ENCODE results near the gene DUS2.
"Not testable (repeated sequence)": the region's sequence is repeated elsewhere in the genome, so short reads cannot be mapped to it uniquely, and the experiment has no call there.

Gene DUS2

GRCh38 chr16:68078701-68079375 is 55.8 kb downstream of the DUS2 start:
- DNase-seq: no peak

DNA sequence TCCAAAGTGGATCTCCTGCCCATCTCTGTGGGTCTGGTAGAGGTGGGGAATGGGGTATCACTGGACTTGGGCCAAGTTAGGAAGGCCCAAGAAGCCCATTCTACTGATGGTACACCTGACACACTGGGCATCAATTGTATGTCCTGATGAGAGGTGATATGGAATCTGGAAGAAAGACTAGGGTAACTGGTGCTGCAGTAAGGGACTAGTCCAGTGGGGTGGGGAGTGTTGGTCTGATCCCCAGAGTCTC is 56.2 kb downstream of the DUS2 start:
- DNase-seq: no peak

DNA sequence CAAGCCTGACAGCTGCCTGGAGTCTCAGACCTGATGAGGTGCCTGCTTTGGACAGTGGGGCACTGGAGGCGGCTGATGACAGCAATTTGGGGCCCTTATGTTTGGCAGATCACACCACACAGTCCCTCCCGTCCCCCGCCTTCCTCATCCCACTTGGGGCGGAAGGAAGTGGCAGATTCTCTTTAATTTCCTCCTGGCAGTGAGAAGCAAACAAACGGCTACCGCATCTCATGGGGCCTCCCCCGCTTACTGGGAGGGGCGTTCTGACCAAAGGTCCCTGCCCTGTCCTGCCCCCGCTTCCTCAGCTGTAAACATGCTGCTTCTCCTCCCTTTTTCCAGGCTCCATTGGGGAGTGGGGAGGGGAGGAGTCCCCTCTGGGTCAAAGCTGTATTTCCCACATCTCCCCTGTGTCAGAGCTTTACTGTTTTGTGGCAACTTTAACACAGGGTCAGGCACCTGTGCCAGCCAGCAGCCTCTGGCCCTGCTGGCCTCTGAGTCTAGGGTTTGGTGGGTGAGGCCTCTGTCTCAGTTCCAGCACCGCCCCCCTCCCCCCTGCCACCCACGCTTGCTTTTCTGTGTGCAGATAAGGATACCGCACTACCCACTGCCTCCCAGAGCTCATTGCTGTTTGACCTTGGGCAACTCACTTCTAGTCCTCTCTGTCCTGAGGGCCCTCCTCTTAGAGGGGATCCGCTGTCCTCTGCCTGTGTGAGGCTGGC is 56.7 kb downstream of the DUS2 start:
- no peak for DNase-seq

DNA sequence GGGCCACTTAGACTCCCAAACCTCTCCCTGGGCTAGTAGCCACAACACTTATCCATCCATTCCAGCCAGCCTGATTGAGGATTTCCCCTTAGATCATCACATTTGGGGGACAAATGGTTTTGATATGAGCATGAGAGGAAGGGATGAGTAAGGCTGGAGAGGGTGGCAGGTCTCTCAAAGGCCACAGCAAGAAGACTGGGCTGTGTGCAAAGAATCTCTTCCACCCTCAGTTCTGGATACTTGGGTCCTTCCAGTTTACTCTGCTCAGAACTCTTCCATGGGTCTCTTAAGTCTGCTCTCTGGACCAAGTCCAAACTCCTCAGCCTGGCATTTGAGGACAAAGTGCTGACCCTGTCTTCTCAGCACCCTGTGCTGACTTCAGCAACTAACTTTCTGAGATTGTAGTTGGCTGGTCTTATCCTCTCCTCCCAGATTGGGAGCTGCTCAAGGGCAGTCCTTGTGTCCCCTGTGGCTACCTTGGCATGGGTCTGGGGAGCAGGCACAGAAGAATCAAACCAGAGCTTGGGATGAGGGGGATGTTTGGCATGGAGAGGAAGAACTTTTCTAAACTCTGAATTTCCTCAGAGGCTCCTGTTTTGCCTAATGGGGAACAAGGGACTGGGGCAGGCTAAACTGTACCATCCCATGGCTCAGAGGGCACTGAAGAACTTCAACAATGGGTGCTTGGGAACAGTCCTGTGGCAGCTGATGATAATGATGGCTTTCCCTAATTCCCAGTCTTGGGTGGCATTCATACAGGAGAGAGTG is 59.0 kb downstream of the DUS2 start:
- DNase-seq: no peak

DNA sequence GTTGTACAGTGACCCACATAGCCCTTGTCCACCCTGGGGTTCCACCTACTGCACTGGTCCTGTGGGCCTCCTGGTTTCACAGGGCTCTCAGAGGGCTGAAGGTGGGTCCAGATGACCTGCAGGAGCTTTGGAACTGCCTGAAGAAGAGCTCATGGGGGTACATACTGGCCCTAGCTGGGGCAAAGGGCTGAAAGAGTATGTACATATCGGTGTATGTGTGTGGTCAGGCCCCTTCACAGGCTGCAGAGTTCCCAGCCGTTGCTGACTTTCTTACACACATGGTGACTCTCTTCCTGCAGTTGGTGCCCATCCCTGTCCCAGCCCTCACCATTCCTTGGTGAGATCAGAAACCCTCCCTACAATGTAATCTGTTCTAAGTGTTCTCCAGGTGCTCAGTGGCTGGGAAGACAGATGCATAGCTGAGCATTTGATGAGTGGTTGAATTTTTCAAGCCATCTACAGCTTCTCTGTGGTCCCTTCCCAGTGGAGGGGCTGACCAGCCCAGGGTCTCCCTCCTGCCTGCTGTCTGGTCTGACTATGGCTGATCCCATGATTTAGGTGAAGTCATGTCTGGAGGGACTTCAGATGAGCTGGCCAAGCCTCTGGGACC is 59.6 kb downstream of the DUS2 start:
- DNase-seq: no peak

DNA sequence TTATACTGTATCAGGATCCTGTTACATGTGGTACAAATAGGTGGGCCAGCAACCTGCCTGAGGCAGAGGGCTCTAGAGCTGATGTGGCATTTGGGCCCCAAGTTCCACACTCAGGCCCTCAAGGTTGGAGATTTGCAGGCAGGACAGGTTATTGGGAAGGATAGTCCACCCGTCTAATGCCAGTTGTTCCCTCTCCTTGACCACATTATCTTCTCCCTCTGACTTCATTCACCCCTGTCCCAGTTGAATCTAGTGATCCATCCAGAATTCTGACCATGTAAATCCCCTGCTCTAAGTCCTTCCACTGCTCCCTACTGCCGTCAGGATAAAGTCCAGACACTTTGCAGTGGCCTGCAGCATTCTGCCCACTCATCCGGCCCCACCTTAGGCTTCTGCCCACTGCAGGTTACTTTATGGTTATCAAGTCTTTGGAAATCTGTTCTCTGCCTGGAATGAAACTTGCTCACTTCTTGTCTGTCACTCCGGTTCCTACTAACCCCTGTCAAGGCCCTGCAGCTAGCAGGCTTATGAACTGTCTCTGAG is 60.2 kb downstream of the DUS2 start:
- DNase-seq: no peak

- DNase-seq: peak; percentile 39
Observed at GRCh38 chr16:68083861-68084503, 60.9 kb downstream of the DUS2 start.

GRCh38 chr16:68084504-68085258 is 61.6 kb downstream of the DUS2 start:
- DNase-seq: peak; percentile 80

- DNase-seq: peak; percentile 97
Observed at GRCh38 chr16:68085259-68086071, 62.4 kb downstream of the DUS2 start, which contains the start of gene NFATC3. Gene NFATC3, plus strand, starts transcription at chr16:68085370. Its CDS starts 312 bp downstream, at chr16:68085682.

- DNase-seq: peak; percentile 25
Observed at GRCh38 chr16:68086336-68086841, 63.3 kb downstream of the DUS2 start.

DNA sequence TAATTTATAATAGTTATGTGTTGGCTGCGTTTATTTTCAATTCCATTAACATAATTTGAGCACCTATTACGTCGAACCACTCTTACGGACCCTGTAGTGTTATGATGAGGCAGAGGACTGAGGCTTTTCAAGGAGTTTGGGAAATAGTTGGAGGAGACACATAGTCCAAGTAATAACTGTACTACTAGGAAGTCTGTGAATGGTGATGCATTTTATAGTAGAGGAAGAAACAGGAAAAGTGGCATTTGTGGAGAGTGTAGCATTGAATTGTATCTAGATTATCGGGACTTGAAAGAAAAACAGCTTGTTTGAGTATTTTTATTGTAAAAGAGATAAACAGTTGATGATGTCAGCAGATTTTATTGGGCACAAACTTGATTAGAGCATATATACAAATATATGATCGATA is 63.8 kb downstream of the DUS2 start:
- DNase-seq: no peak

GRCh38 chr16:68087688-68088087 is 64.6 kb downstream of the DUS2 start:
- DNase-seq: no peak

DNA sequence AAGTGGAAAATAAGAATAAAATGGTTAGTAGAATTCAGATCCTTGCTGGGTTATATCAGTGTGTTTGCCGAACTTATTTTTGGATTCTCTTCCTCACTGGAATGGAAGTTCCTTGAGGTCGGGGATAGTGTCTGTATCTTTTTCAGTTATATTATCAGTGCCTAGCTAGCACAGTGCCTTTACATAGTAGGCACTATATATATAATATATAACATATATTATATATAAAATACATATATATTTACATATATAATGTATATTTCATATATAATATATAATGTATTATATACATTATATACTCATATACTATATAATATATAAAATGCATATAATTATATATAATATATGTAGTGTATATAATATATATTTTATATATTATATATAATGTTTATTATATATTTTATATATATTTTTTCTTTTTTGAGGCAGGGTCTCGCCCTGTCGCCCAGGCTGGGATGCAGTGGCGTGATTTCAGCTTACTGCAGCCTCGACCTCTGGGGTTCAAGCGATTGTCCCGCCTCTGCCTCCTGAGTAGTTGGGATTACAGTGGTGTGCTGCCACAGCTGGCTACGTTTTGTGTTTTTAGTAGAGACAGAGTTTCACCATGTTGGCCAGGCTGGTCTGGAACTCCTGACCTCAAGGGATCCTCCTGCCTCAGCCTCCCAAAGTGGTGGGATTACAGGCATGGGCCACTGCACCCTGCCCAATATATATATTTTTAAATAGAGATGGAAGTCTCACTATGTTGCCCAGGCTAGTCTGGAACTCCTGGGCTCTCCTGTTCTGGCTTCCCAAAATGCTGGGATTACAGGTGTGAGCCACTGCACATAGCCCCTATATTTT is 65.3 kb downstream of the DUS2 start:
- DNase-seq: no peak

DNA sequence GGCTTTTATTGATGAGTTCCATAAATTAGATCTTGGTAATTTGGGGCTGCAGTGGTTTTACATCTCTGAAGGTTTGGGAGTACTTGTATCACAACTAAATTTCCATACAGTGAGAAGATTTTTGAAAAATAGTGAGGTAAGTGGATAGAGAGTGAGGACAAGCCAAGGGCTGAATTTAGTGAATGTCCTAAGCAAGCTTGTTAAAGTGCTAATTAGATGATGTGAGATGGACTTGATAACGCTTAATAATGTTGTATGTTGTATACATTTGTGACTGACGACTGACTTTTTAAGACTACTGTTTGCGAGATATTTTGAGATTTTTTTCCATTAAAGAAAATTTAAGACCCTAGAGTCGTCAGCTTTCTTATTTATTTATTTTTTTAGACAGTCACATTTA is 66.0 kb downstream of the DUS2 start:
- DNase-seq: no peak

DNA sequence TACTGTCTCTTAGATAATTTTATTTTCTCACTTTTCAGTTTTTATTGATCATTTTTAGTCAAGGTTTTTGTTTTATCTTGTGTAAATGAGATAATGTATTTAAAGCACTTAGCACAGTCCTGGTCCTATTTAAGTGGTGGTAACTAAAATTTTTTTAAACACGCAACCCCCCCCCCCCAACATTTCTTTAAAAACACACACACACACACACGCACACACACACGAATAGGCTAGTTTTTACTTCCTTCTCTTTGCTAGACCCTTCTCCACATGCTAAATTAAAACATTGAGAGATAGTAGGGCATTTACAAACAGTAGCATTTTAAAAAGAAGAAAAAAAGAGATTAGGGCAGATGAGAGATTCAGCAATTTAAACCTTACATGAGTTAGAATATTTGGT is 67.0 kb downstream of the DUS2 start:
- no peak for DNase-seq

- no peak for DNase-seq
Observed at GRCh38 chr16:68090533-68090932, 67.4 kb downstream of the DUS2 start.

DNA sequence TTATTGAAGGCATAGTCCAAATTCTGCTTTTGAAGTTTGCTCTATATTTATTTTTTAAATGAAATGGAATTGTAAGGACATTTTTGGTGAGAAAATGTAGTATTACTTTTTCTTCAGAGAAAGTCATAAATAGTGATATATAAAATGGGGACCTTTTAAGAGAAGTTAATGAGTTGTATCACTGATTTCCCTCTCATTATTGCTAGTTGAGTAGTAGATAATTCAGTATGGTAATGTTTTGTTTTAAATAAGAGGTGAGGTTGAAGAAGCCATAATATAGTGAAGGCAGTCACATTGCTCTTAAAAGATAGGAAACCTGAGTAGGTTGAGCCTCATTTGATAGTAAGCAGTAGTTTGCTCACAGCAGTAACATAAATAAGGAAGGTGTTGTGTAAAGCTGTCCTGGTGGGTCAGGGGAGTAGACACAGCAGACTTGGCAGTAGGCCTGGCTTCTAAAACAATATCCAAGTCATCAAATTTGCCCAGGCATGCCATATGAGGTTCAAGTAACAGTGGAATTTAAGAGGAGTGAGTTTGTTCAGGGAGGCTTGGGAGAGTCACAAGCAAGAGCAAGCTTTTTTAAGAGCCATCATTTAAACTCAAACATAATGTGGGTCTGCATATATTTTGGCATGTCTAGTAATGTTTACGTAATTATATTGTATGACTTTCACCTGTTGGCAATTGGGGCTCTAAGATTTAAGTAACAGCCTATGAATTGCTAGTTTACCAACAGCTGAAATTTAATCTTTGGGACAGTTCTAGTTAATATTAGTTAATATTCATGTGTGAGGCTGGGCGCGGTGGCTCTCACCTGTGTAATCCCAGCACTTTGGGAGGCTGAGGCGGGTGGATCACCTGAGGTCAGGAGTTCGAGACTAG is 68.5 kb downstream of the DUS2 start:
- peak; percentile 54 for DNase-seq

DNA sequence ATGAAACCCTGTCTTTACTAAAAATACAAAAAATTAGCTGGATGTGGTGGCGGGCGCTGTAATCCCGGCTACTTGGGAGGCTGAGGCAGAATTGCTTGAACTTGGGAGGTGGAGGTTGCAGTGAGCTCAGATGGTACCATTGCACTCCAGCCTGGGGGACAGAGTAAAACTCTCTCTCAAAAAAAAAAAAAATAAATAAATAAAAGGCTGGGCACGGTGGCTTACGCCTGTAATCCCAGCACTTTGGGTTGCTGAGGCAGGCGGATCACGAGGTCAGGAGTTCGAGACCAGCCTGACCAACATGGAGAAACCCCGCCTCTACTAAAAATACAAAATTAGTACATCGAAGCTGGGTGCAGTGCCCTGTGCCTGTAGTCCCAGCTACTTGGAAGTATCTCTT is 69.2 kb downstream of the DUS2 start:
- not testable (repeated sequence) for DNase-seq

Data from fibroblast of upper back skin (primary cell).